Suppressor macrophage treated with lipopolysaccharide for 1 hour (primary cell): ENCODE results near the gene WBP2NL.
A peak's percentile ranks its signal among the peaks of the same experiment; 100 is the strongest.

Experiments
- DNase-seq, 3 donors: peaks; one replicate each; pipeline ENCODE4 v3.0.0-alpha.2; 2020 to 2022

WBP2NL gene

GRCh38 chr22:41979423-41980250, 19.0 kb upstream of the WBP2NL start:
- no peak for DNase-seq

GRCh38 chr22:41982865-41983264, 15.7 kb upstream of the WBP2NL start:
- peak; percentile 39 to 44 (median 40) for DNase-seq

GRCh38 chr22:41983513-41984405, 14.8 kb upstream of the WBP2NL start:
- peak; percentile 51 to 58 (median 54) for DNase-seq

GRCh38 chr22:41987276-41987675, 11.3 kb upstream of the WBP2NL start:
- DNase-seq = no peak

- no peak for DNase-seq
These were observed 9.3 kb upstream of the WBP2NL start for GRCh38 chr22:41989246-41989645.

GRCh38 chr22:41991111-41991510, 7.5 kb upstream of the WBP2NL start:
- DNase-seq = no peak

- DNase-seq = no peak
These were observed 6.1 kb upstream of the WBP2NL start for GRCh38 chr22:41992496-41992895.

GRCh38 chr22:41995211-41995610, 3.4 kb upstream of the WBP2NL start:
- DNase-seq = no peak

GRCh38 chr22:41996826-41997225, 1.8 kb upstream of the WBP2NL start:
- DNase-seq = no peak

- no peak for DNase-seq
These were observed 1.9 kb downstream of the WBP2NL start for GRCh38 chr22:42000466-42000865.

GRCh38 chr22:42001121-42001520, 2.5 kb downstream of the WBP2NL start:
- peak; percentile 16 to 52 (median 30) for DNase-seq

- no peak for DNase-seq
These were observed 3.1 kb downstream of the WBP2NL start for GRCh38 chr22:42001706-42002105.

GRCh38 chr22:42007922-42008321, 9.3 kb downstream of the WBP2NL start:
- DNase-seq = no peak

GRCh38 chr22:42010778-42011177, 12.2 kb downstream of the WBP2NL start:
- no peak for DNase-seq

- no peak for DNase-seq
These were observed 14.8 kb downstream of the WBP2NL start for GRCh38 chr22:42013385-42013784.

- no peak for DNase-seq
These were observed 17.5 kb downstream of the WBP2NL start for GRCh38 chr22:42016111-42016510.

GRCh38 chr22:42018224-42018623, 19.6 kb downstream of the WBP2NL start:
- DNase-seq = no peak

GRCh38 chr22:42021571-42021970, 23.0 kb downstream of the WBP2NL start:
- no peak for DNase-seq

- peak in 2 of 3 donors; percentile 7 to 38 for DNase-seq
These were observed 23.7 kb downstream of the WBP2NL start for GRCh38 chr22:42022162-42022847.

GRCh38 chr22:42025421-42025820, 26.8 kb downstream of the WBP2NL start:
- no peak for DNase-seq

GRCh38 chr22:42026705-42027104, 28.1 kb downstream of the WBP2NL start:
- no peak for DNase-seq

GRCh38 chr22:42033263-42034181, 34.9 kb downstream of the WBP2NL start:
- no peak for DNase-seq
